Measurements from ENCODE around the gene KLHL20. TPM values are rescaled to one million over a fixed set of nuclear protein-coding genes. Genes with fewer than 3 reads are reported as not detected.

KLHL20 gene
- polyA plus RNA-seq, 2 of the 4 experiments (the other 2 are of a cell fraction), result 11.4 to 15.8 TPM

GRCh38 chr1:173827611-173828010 lies 112.8 kb downstream of the KLHL20 start:
- Histone ChIP-seq H3K9me3 (no peaks in the 10 kb centered on the region), H3K4me2 (no peak overlapping the region), H3K4me1 (peaks cover 15% of the 10 kb centered on the region; the same call in 1 of the 3 replicates), H3K4me3 (no peak overlapping the region), H3K27ac (no peak overlapping the region)
- POLR2A ChIA-PET, result interaction anchor here (0.7 kb wide), 1 partner anchor 119 kb away, joined by 3 read pairs; no protein-coding TSS in a partner anchor
- no peak for ATAC-seq
- CTCF ChIA-PET, result interaction anchor here (1.5 to 2.5 kb wide), 3 partner anchors 396 to 408 kb away, joined by 4 to 9 read pairs (median 5); no protein-coding TSS in a partner anchor
- FAIRE-seq, result no peak
- no peak for TF ChIP-seq CBX2 (IDR thresholded peaks at IDR 0.05; ENCODE audit: borderline replicate concordance, low read depth)
- TF ChIP-seq HES2 (IDR thresholded peaks at IDR 0.05), result no peak
- no peak for TF ChIP-seq EP300 (IDR thresholded peaks at IDR 0.05)
- TF ChIP-seq, protein P1, sequence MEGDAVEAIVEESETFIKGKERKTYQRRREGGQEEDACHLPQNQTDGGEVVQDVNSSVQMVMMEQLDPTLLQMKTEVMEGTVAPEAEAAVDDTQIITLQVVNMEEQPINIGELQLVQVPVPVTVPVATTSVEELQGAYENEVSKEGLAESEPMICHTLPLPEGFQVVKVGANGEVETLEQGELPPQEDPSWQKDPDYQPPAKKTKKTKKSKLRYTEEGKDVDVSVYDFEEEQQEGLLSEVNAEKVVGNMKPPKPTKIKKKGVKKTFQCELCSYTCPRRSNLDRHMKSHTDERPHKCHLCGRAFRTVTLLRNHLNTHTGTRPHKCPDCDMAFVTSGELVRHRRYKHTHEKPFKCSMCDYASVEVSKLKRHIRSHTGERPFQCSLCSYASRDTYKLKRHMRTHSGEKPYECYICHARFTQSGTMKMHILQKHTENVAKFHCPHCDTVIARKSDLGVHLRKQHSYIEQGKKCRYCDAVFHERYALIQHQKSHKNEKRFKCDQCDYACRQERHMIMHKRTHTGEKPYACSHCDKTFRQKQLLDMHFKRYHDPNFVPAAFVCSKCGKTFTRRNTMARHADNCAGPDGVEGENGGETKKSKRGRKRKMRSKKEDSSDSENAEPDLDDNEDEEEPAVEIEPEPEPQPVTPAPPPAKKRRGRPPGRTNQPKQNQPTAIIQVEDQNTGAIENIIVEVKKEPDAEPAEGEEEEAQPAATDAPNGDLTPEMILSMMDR (IDR thresholded peaks at IDR 0.05), result no peak
- whole genome bisulfite sequencing (ENCODE audit: missing lambda C conversion rate), result 92% methylated on average over 2 of the region's 2 CpGs
- no peak for DNase-seq (ENCODE audit: low read depth in 1 of 2, low spot score in 1 of 2)

DNA sequence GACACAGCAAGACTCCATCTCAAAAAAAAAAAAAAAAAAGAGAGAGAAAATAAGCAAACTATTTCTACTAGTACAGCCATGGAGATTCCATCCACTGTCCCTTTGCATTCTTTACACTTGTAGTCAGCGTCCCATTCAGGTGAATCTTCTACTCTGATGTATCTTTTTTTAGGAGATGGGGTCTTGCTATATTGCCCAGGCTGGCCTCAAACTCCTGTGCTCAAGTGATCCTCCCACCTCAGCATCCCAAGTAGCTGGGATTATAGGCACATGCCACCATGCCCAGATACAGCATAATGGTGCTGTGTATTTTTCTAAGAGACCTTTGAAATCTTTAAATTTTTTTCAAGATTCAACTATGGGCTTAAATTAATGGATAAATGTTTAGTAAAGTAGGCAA lies 118.0 kb downstream of the KLHL20 start:
- ChIA-PET POLR2A (no interaction called here), CTCF (interaction anchor here (0.8 to 1.8 kb wide), 2 partner anchors 8 to 577 kb away, joined by 3 to 8 read pairs; partner anchors contain the start of genes CENPL and DARS2)
- DNase-seq (ENCODE audit: low read depth in 1 of 2, low spot score in 1 of 2), result no peak
- no peak for FAIRE-seq
- 97% methylated on average over 1 of the region's 1 CpG for WGBS (ENCODE audit: missing lambda C conversion rate)
- Histone ChIP-seq H3K4me1 (no peaks in the 10 kb centered on the region; the same call in 2 of the 3 replicates), H3K4me2 (no peak overlapping the region), H3K9me3 (no peaks in the 10 kb centered on the region), H3K4me3 (no peak overlapping the region), H3K27ac (no peak overlapping the region)
- ATAC-seq, result no peak
- no peak for TF ChIP-seq EP300 (IDR thresholded peaks at IDR 0.05)
- no peak for TF ChIP-seq RFX5 (IDR thresholded peaks at IDR 0.05)
- no peak for TF ChIP-seq RAD21 (conservative IDR thresholded peaks at IDR 0.05 in 1 of 2, IDR thresholded peaks at IDR 0.05 in 1 of 2)
- no peak for TF ChIP-seq HOXA7 (CRISPR knock-in tag; IDR thresholded peaks at IDR 0.05)
- TF ChIP-seq ELK1 (IDR thresholded peaks at IDR 0.05; ENCODE audit: low read depth, low read length), result no peak
- TF ChIP-seq HOXB13 (CRISPR knock-in tag; IDR thresholded peaks at IDR 0.05; ENCODE audit: low read depth), result no peak
- no peak for TF ChIP-seq JUNB (IDR thresholded peaks at IDR 0.05)
- no peak for TF ChIP-seq EHMT2 (IDR thresholded peaks at IDR 0.05; ENCODE audit: low read depth)
- TF ChIP-seq NR3C1 (IDR thresholded peaks at IDR 0.05), result no peak
- no peak for TF ChIP-seq RCOR1 (IDR thresholded peaks at IDR 0.05; ENCODE audit: low read depth, low read length)
- no peak for TF ChIP-seq ZSCAN20 (CRISPR knock-in tag; IDR thresholded peaks at IDR 0.05)
- no peak for TF ChIP-seq SMC3 (IDR thresholded peaks at IDR 0.05)
- TF ChIP-seq HES2 (IDR thresholded peaks at IDR 0.05), result no peak
- no peak for TF ChIP-seq POLR2A (IDR thresholded peaks at IDR 0.05; ENCODE audit: low read length)
- no peak for TF ChIP-seq HEYL (CRISPR knock-in tag; IDR thresholded peaks at IDR 0.05)
- TF ChIP-seq FOSL2 (IDR thresholded peaks at IDR 0.05), result no peak
- no peak for TF ChIP-seq FOSL2 (CRISPR knock-in tag; IDR thresholded peaks at IDR 0.05)
- TF ChIP-seq KDM5A (IDR thresholded peaks at IDR 0.05), result no peak
- no peak for TF ChIP-seq RNF2 (IDR thresholded peaks at IDR 0.05; ENCODE audit: borderline replicate concordance, low read depth)
- no peak for TF ChIP-seq MAZ (IDR thresholded peaks at IDR 0.05; ENCODE audit: borderline replicate concordance, low read depth, low read length)

Small RNA genes within 50 kb of the gene (small RNA-seq; reads per million reads assigned to genes)
- gene BX248409.1 (0 to 1.3 (median 0) reads per million in 6 experiments), gene RF00019 (0 reads per million in 6 experiments)

Other genes starting within 250 kb of the KLHL20 start
- gene PRDX6, start 237.6 kb upstream of the KLHL20 start, polyA plus RNA-seq (2011; rRNA removed), result 246 and 308 TPM in 2 replicates
- gene PRDX6, start 237.6 kb upstream of the KLHL20 start, polyA plus RNA-seq (2017; fragmentation: RNase III; extraction: RNeasy Plus Mini Kit Qiagen cat#74134 plus additional on column Dnase treatment), result 246 to 251 TPM (median 250 TPM) in 3 replicates
- not detected in 2 replicates for gene SLC9C2, start 111.9 kb upstream of the KLHL20 start, polyA plus RNA-seq (2011; rRNA removed)
- not detected in 3 replicates for gene SLC9C2, start 111.9 kb upstream of the KLHL20 start, polyA plus RNA-seq (2017; fragmentation: RNase III; extraction: RNeasy Plus Mini Kit Qiagen cat#74134 plus additional on column Dnase treatment)
- not detected in 2 replicates for gene TEX50, start 79.6 kb upstream of the KLHL20 start, polyA plus RNA-seq (2011; rRNA removed)
- gene TEX50, start 79.6 kb upstream of the KLHL20 start, polyA plus RNA-seq (2017; fragmentation: RNase III; extraction: RNeasy Plus Mini Kit Qiagen cat#74134 plus additional on column Dnase treatment), result not detected in 3 replicates
- gene ANKRD45, start 45.1 kb upstream of the KLHL20 start, polyA plus RNA-seq (2011; rRNA removed), result 0.27 and 0.30 TPM in 2 replicates
- gene ANKRD45, start 45.1 kb upstream of the KLHL20 start, polyA plus RNA-seq (2017; fragmentation: RNase III; extraction: RNeasy Plus Mini Kit Qiagen cat#74134 plus additional on column Dnase treatment), result 0.14 to 0.18 TPM (median 0.15 TPM) in 3 replicates
- gene DARS2, start 109.7 kb downstream of the KLHL20 start, polyA plus RNA-seq (2011; rRNA removed), result 67.0 and 70.4 TPM in 2 replicates
- 42.9 to 43.3 TPM (median 43.1 TPM) in 3 replicates for gene DARS2, start 109.7 kb downstream of the KLHL20 start, polyA plus RNA-seq (2017; fragmentation: RNase III; extraction: RNeasy Plus Mini Kit Qiagen cat#74134 plus additional on column Dnase treatment)
- 15.6 and 20.2 TPM in 2 replicates for gene CENPL, start 109.9 kb downstream of the KLHL20 start, polyA plus RNA-seq (2011; rRNA removed)
- 10.8 to 12.5 TPM (median 11.3 TPM) in 3 replicates for gene CENPL, start 109.9 kb downstream of the KLHL20 start, polyA plus RNA-seq (2017; fragmentation: RNase III; extraction: RNeasy Plus Mini Kit Qiagen cat#74134 plus additional on column Dnase treatment)
- gene GAS5, start 153.0 kb downstream of the KLHL20 start, polyA plus RNA-seq (2011; rRNA removed), result 1,735 and 1,903 TPM in 2 replicates
- 376 to 421 TPM (median 410 TPM) in 3 replicates for gene GAS5, start 153.0 kb downstream of the KLHL20 start, polyA plus RNA-seq (2017; fragmentation: RNase III; extraction: RNeasy Plus Mini Kit Qiagen cat#74134 plus additional on column Dnase treatment)
- 3.0 TPM in 2 replicates for gene ZBTB37, start 153.4 kb downstream of the KLHL20 start, polyA plus RNA-seq (2011; rRNA removed)
- gene ZBTB37, start 153.4 kb downstream of the KLHL20 start, polyA plus RNA-seq (2017; fragmentation: RNase III; extraction: RNeasy Plus Mini Kit Qiagen cat#74134 plus additional on column Dnase treatment), result 1.0 to 1.3 TPM (median 1.1 TPM) in 3 replicates
- 0.13 and 0.15 TPM in 2 replicates for gene SERPINC1, start 202.3 kb downstream of the KLHL20 start, polyA plus RNA-seq (2011; rRNA removed)
- gene SERPINC1, start 202.3 kb downstream of the KLHL20 start, polyA plus RNA-seq (2017; fragmentation: RNase III; extraction: RNeasy Plus Mini Kit Qiagen cat#74134 plus additional on column Dnase treatment), result 0.05 to 0.13 TPM (median 0.05 TPM) in 3 replicates

Measured in A549 (cell line).